ENCODE results near the gene NPDC1. TPM values are rescaled to one million over a fixed set of nuclear protein-coding genes. Genes with fewer than 3 reads are reported as not detected.

The NPDC1 gene
- total RNA-seq, 2 donors from 2014 or later: 49.7 to 57.8 TPM

DNA sequence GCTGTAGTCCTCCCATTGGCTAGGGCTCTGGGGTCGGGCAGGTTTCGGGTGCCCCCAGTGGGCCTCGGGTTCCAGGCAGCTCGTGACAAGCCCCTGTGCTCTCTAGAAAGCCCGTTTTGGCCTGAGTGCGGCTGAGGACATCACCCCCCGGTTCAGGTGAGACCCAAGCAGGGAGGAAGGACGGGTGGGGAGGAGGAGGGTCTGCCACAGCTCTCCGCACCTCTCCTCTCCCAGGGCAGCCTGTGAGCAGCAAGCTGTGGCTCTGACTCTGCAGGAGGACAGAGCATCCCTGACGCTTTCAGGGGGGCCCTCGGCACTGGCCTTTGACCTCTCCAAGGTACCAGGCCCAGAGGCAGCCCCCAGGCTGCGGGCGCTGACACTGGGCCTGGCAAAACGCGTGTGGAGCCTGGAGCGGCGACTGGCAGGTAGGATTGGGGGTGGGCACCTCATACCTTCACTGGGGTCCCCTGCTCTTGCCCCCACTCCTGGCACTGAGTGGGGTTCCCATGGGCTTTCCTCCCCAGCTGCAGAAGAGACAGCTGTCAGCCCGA, 53.1 kb downstream of the NPDC1 start:
- peak overlapping the region; percentile 65 to 78 for H3K4me3 ChIP-seq
- H3K9me3 ChIP-seq: no peaks in the 10 kb centered on the region
- H3K36me3 ChIP-seq: no peaks in the 10 kb centered on the region
- H3K27ac ChIP-seq: peak overlapping the region; percentile 78 to 88
- H3K27me3 ChIP-seq: no peaks in the 10 kb centered on the region
- TF ChIP-seq CTCF (IDR thresholded peaks at IDR 0.05): no peak
- no peak for DNase-seq (ENCODE audit: low spot score)
- H3K4me1 ChIP-seq: peaks cover 0 to 55% of the 10 kb centered on the region in 2 donors

DNA sequence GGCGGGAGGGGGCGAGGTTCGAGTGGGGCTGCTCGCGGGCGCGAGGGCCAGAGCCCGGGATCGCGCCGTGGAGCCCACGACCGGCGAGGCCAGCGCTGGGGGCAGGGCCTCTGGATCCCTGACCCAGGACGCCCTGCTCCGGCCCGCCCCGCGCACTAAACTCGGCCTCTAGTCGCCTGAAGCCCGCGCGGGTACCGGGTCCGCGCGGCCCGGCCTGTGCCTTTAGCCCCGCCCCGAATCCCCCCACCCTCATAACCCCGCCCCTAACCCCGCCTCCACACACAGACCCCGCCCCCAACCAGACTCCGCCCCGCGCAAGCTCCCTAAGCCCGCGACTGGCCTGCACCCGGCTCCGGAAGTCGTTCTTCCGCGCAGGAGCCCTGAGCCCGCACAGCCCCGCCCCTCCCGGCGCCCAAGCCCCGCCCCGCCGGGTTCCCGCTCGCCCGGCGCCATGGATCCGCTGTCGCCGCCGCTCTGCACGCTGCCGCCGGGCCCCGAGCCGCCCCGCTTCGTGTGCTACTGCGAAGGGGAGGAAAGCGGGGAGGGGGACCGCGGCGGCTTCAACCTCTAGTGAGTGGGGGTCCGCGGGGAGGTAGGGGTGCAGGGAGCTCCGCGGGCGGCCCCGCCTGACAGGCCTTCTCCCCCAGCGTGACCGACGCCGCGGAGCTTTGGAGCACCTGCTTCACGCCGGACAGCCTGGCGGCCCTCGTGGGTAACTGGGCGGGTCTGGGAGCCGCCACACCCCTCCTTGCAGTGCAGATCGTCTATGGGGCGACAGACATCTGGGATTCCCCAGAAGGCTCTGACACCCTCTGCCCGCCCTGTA, 53.8 kb downstream of the NPDC1 start, which contains the start of gene PAXX:
PAXX (plus strand) TSS at position 430 of the 826 bp plus-strand sequence; CDS start at position 452, 22 bp downstream.
- peaks cover 0 to 55% of the 10 kb centered on the region in 2 donors for H3K4me1 ChIP-seq
- peak within 1 kb of the TSS; percentile 78 to 88 for H3K27ac ChIP-seq
- H3K4me3 ChIP-seq: peak within 1 kb of the TSS; percentile 65 to 78
- peak; percentile 89 for DNase-seq (ENCODE audit: low spot score)
- no peaks in the 10 kb centered on the region for H3K9me3 ChIP-seq
- TF ChIP-seq CTCF (IDR thresholded peaks at IDR 0.05): no peak
- no peaks in the 10 kb centered on the region for H3K36me3 ChIP-seq
- no peaks in the 10 kb centered on the region for H3K27me3 ChIP-seq

- Histone ChIP-seq H3K27ac (no peak overlapping the region), H3K4me1 (peaks cover 0 to 44% of the 10 kb centered on the region in 2 donors), H3K36me3 (no peaks in the 10 kb centered on the region), H3K27me3 (no peaks in the 10 kb centered on the region), H3K4me3 (no peak overlapping the region), H3K9me3 (no peaks in the 10 kb centered on the region)
- no peak for TF ChIP-seq CTCF (IDR thresholded peaks at IDR 0.05)
- DNase-seq (ENCODE audit: low spot score): no peak
Measured at GRCh38 chr9:136990242-136990911, 55.6 kb downstream of the NPDC1 start.

Other genes with a start within 250 kb of the NPDC1 start
- 1 to 10 TPM; 2.3 to 2.5 TPM for gene CCDC183, start 249.8 kb downstream of the NPDC1 start, total RNA-seq
- 10 to 100 TPM; 48.4 to 61.7 TPM for gene RABL6, start 238.2 kb downstream of the NPDC1 start, total RNA-seq
- gene AJM1, start 203.7 kb downstream of the NPDC1 start, total RNA-seq: 1 to 10 TPM; 2.7 to 3.0 TPM
- gene PHPT1, start 196.8 kb downstream of the NPDC1 start, total RNA-seq: 100 to 1,000 TPM; 140 to 154 TPM
- 1 to 10 TPM; 1.7 to 2.0 TPM for gene MAMDC4, start 193.8 kb downstream of the NPDC1 start, total RNA-seq
- gene EDF1, start 179.9 kb downstream of the NPDC1 start, total RNA-seq: 100 to 1,000 TPM; 329 to 428 TPM
- 1 to 10 TPM; 1.9 to 4.1 TPM for gene TRAF2, start 159.7 kb downstream of the NPDC1 start, total RNA-seq
- gene FBXW5, start 101.4 kb downstream of the NPDC1 start, total RNA-seq: 100 to 1,000 TPM; 203 to 233 TPM
- gene C8G, start 100.9 kb downstream of the NPDC1 start, total RNA-seq: not detected
- 10 to 100 TPM; 10.8 to 11.3 TPM for gene LCN12, start 93.9 kb downstream of the NPDC1 start, total RNA-seq
- 1,000 to 10,000 TPM; 1,799 to 2,426 TPM for gene PTGDS, start 68.7 kb downstream of the NPDC1 start, total RNA-seq
- gene LCNL1, start 63.2 kb downstream of the NPDC1 start, total RNA-seq: 1 to 10 TPM in 1 of 2 donors, under 1 TPM in 1; 0.24 to 1.1 TPM
- 10 to 100 TPM; 27.4 to 37.5 TPM for gene PAXX, start 53.8 kb downstream of the NPDC1 start, total RNA-seq
- 10 to 100 TPM in 1 of 2 donors, 1 to 10 TPM in 1; 6.5 to 11.8 TPM for gene CLIC3, start 49.6 kb downstream of the NPDC1 start, total RNA-seq
- gene ABCA2, start 17.9 kb downstream of the NPDC1 start, total RNA-seq: 10 to 100 TPM; 28.3 to 28.5 TPM
- under 1 TPM in 1 of 2 donors, not detected in 1; 0.28 TPM for gene FUT7, start 14.1 kb downstream of the NPDC1 start, total RNA-seq
- gene ENTPD2, start 7.9 kb upstream of the NPDC1 start, total RNA-seq: under 1 TPM; 0.41 to 0.67 TPM
- gene SAPCD2, start 24.4 kb upstream of the NPDC1 start, total RNA-seq: under 1 TPM; 0.12 to 0.63 TPM
- 1 to 10 TPM; 4.3 to 6.3 TPM for gene UAP1L1, start 31.3 kb upstream of the NPDC1 start, total RNA-seq
- gene MAN1B1, start 40.8 kb upstream of the NPDC1 start, total RNA-seq: 10 to 100 TPM; 20.9 to 26.8 TPM
- gene DPP7, start 68.6 kb upstream of the NPDC1 start, total RNA-seq: 100 to 1,000 TPM; 165 to 188 TPM
- not detected for gene GRIN1, start 93.0 kb upstream of the NPDC1 start, total RNA-seq
- gene LRRC26, start 123.9 kb upstream of the NPDC1 start, total RNA-seq: not detected
- not detected for gene TMEM210, start 125.9 kb upstream of the NPDC1 start, total RNA-seq
- gene ANAPC2, start 142.4 kb upstream of the NPDC1 start, total RNA-seq: 10 to 100 TPM; 10.8 to 12.1 TPM
- 10 to 100 TPM; 67.1 to 72.0 TPM for gene SSNA1, start 142.5 kb upstream of the NPDC1 start, total RNA-seq
- 1 to 10 TPM; 6.4 to 6.8 TPM for gene TPRN, start 154.6 kb upstream of the NPDC1 start, total RNA-seq
- gene TMEM203, start 159.5 kb upstream of the NPDC1 start, total RNA-seq: 10 to 100 TPM; 31.4 to 33.9 TPM
- 1 to 10 TPM; 6.6 TPM for gene NDOR1, start 159.5 kb upstream of the NPDC1 start, total RNA-seq
- gene RNF208, start 176.1 kb upstream of the NPDC1 start, total RNA-seq: 1 to 10 TPM; 5.9 to 7.9 TPM
- under 1 TPM; 0.35 to 0.85 TPM for gene CYSRT1, start 179.0 kb upstream of the NPDC1 start, total RNA-seq
- not detected for gene RNF224, start 181.3 kb upstream of the NPDC1 start, total RNA-seq
- not detected for gene SLC34A3, start 184.7 kb upstream of the NPDC1 start, total RNA-seq
- 100 to 1,000 TPM; 310 to 394 TPM for gene TUBB4B, start 195.1 kb upstream of the NPDC1 start, total RNA-seq
- gene STPG3, start 205.1 kb upstream of the NPDC1 start, total RNA-seq: not detected
- 10 to 100 TPM; 30.0 to 38.0 TPM for gene NELFB, start 209.2 kb upstream of the NPDC1 start, total RNA-seq
- 10 to 100 TPM in 1 of 2 donors, 1 to 10 TPM in 1; 9.4 to 16.8 TPM for gene TOR4A, start 231.5 kb upstream of the NPDC1 start, total RNA-seq

All from right atrium auricular region (tissue), 2 donors.